ENCODE data around the gene ZNF385A.
"Not testable (repeated sequence)": the region's sequence is repeated elsewhere in the genome, so short reads cannot be mapped to it uniquely, and the experiment has no call there.

ZNF385A gene

GRCh38 chr12:54355104-54355815 lies 29.3 kb downstream of the ZNF385A start:
- DNase-seq (ENCODE audit: low spot score) = no peak

GRCh38 chr12:54354271-54354670 lies 30.3 kb downstream of the ZNF385A start:
- not testable (repeated sequence) for DNase-seq (ENCODE audit: low spot score)

- no peak for DNase-seq (ENCODE audit: low spot score)
These were observed 31.4 kb downstream of the ZNF385A start for GRCh38 chr12:54352891-54353874.

GRCh38 chr12:54352022-54352531 lies 32.5 kb downstream of the ZNF385A start:
- DNase-seq (ENCODE audit: low spot score) = peak; percentile 76

- no peak for DNase-seq (ENCODE audit: low spot score)
These were observed 33.2 kb downstream of the ZNF385A start for GRCh38 chr12:54351341-54351740.

GRCh38 chr12:54350743-54351142 lies 33.8 kb downstream of the ZNF385A start:
- DNase-seq (ENCODE audit: low spot score) = no peak

- no peak for DNase-seq (ENCODE audit: low spot score)
These were observed 34.9 kb downstream of the ZNF385A start for GRCh38 chr12:54349679-54350078.

GRCh38 chr12:54349036-54349435 lies 35.5 kb downstream of the ZNF385A start:
- DNase-seq (ENCODE audit: low spot score) = no peak

GRCh38 chr12:54341378-54342300 lies 42.9 kb downstream of the ZNF385A start:
- DNase-seq (ENCODE audit: low spot score) = peak; percentile 76

GRCh38 chr12:54340846-54341245 lies 43.7 kb downstream of the ZNF385A start:
- no peak for DNase-seq (ENCODE audit: low spot score)

- no peak for DNase-seq (ENCODE audit: low spot score)
These were observed 45.7 kb downstream of the ZNF385A start for GRCh38 chr12:54338698-54339296.

- no peak for DNase-seq (ENCODE audit: low spot score)
These were observed 46.5 kb downstream of the ZNF385A start for GRCh38 chr12:54337854-54338650.

GRCh38 chr12:54337280-54337842 lies 47.2 kb downstream of the ZNF385A start:
- no peak for DNase-seq (ENCODE audit: low spot score)

GRCh38 chr12:54333420-54334034 lies 51.0 kb downstream of the ZNF385A start:
- DNase-seq (ENCODE audit: low spot score) = no peak

- no peak for DNase-seq (ENCODE audit: low spot score)
These were observed 53.1 kb downstream of the ZNF385A start for GRCh38 chr12:54331461-54331860.

GRCh38 chr12:54330442-54330841 lies 54.1 kb downstream of the ZNF385A start:
- no peak for DNase-seq (ENCODE audit: low spot score)

GRCh38 chr12:54329759-54330158 lies 54.8 kb downstream of the ZNF385A start:
- peak; percentile 52 for DNase-seq (ENCODE audit: low spot score)

- no peak for DNase-seq (ENCODE audit: low spot score)
These were observed 55.8 kb downstream of the ZNF385A start for GRCh38 chr12:54328595-54329337.
